HG03469 (cell line): ENCODE data around the gene SLC2A6.

Source experiments
- ATAC-seq: cut with Tn5 transposase; IDR thresholded peaks from one replicate; pipeline ENCODE4 v1.9.1; 2021; ENCODE audit warnings: mild to moderate bottlenecking, moderate library complexity, moderate number of reproducible peaks; ENCODE audit not compliant: unreplicated experiment

The SLC2A6 gene

DNA sequence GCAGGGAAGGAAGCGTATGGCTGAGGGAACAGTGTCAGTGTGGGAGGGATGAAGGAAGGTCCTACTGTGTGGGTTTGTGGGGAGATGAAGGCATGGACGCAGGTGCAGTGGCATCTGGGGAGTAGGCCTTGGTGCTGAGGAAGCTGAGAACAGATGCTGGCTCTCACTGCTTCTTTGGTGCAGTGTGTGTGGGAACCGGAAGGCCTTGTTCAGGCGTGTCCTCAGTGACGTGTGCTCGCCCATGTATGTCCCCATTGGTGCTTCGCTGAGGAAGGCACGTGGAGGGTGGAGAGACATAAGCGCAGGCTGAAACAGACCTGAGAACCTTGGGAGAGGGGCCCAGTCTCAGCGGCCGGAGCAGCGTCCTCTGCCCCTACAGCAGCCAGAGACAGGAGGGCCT lies 38.0 kb downstream of the SLC2A6 start:
- no peak for ATAC-seq

DNA sequence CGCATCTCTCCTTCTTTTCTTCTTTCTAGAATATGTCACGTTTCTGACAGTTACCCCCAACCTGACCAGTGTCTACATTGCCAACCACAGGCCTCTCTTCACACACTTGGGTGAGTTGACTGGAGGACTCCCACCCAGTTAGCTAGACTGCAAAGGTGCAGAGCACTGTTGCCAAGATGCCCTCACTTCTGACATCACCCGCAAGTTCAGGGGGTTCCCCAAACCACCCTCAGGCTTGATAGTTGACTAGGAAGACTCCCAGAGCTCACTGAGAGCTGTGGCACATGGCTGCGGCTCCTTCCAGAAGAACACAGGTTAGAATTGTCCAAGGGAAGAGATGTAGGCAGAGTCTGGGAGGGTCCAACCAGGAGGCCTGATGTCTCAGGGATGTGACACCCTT lies 39.6 kb downstream of the SLC2A6 start:
- ATAC-seq, result no peak

DNA sequence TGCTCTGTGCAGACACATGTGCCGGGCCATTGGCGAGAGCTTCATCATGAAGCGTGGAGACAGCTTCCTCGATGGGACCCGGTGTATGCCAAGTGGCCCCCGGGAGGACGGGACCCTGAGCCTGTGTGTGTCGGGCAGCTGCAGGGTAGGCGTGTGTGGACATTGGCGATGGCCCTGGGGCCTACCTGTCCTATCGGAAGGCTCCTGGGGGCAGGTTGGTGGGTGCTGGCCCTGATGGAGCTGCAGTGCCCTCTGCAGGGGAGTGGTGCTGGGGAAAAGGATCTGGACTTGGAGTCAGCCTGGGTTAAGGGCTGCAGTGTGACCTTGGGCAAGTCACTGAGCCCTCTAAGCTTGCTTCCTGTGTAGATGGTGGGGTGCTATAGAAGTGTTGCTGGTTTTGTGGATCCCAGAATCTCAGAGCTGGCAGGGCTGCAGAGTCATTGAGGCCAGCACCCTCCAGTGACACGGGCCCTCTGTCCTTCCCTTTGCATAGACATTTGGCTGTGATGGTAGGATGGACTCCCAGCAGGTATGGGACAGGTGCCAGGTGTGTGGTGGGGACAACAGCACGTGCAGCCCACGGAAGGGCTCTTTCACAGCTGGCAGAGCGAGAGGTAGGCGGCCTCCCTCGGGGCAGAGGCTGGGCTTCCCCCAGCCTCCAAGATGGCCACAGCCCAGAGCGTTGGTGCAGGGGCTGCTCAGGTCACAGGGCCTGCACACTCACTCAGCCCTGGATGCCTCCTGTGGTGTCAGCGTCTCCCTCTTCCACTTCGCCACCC lies 41.0 kb downstream of the SLC2A6 start:
- no peak for ATAC-seq

DNA sequence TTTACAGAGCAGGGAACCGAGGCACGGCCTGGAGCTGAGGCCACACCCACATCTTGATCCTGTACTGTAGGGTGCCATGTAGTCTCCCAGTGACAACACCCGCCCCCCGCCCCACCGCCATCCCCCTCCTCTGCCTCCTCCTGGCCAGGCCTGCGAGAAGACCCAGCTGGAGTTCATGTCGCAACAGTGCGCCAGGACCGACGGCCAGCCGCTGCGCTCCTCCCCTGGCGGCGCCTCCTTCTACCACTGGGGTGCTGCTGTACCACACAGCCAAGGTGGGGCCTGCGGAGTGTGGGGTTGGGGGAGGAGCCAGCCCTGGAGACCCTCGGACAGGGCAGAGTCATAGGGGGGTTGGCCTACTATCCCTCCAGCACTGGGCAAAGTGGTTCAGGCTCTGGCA lies 42.2 kb downstream of the SLC2A6 start:
- ATAC-seq, result no peak

DNA sequence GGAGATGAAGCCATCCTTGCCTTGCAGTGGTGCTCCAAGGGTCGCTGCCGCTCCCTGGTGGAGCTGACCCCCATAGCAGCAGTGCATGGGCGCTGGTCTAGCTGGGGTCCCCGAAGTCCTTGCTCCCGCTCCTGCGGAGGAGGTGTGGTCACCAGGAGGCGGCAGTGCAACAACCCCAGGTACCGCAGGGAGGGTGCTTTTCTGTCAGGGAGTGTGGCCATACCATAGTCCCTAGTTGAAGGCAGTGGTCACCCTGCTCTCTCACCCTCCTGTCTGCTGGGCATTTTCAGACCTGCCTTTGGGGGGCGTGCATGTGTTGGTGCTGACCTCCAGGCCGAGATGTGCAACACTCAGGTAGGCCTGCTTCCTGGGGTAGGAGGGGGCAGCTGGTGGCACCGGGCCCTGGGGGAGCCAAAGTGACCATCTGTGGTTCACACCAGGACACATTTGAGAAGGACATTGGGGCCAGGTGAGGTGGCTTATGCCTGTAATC lies 45.5 kb downstream of the SLC2A6 start:
- ATAC-seq, result no peak

DNA sequence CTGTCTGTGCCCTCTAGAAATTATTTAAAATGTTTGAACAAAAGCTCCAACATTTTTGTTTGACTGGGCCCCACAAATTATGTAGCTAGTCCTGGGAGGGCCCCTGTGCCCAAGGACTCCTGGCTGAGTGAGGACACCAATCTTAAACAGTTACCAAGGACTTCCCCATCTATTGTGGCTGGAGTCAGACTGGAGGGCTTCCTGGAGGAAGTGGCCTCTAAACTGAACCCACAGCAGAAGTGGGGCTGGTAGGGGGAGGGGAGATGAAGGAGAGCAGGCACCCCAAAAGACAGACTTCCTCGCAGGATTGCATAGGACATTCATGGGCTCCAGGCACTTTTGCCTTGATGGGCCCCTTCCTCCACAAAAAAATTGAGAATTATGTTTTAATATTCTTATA lies 48.7 kb downstream of the SLC2A6 start:
- ATAC-seq, result no peak

DNA sequence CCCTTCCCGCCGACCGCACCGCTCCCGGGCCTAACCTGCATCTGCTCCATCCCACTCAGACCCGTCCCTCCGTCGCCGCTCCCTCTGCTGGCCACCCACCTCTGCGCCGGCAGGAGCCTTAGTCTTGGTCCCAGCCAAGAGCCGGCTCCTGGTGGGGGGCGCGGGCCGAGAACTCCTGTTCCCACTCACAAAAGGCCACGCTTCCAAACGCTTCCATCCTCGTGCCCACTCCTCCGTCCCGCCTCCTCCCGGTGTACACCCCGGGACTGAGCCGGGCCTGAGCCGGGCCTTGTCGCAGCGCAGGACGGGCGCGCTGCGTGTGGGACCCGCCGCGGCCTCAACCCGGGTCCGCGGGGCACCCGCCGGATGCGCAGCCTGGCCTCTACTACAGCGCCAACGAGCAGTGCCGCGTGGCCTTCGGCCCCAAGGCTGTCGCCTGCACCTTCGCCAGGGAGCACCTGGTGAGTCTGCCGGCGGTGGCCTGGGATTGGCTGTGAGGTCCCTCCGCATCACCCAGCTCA lies 49.2 kb downstream of the SLC2A6 start:
- no peak for ATAC-seq

DNA sequence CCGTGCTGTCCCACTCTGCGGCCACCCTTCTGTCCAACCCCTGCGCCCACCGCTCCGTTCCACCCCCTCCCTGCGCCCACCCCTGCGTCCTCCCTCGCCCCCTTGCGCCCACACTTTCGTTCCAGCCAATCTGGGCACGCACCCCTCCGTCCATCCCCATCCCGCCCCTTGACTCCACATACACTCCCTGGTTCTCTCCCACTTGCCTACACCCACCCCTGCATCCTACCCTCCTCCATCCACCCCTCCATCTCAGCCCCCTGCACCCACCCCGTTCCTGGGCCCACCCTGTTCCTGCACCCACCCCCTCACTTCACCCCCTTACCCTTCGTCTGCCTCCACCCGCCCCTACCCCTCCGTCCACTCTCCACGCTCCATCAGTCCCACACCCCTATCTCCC lies 49.7 kb downstream of the SLC2A6 start:
- no peak for ATAC-seq

DNA sequence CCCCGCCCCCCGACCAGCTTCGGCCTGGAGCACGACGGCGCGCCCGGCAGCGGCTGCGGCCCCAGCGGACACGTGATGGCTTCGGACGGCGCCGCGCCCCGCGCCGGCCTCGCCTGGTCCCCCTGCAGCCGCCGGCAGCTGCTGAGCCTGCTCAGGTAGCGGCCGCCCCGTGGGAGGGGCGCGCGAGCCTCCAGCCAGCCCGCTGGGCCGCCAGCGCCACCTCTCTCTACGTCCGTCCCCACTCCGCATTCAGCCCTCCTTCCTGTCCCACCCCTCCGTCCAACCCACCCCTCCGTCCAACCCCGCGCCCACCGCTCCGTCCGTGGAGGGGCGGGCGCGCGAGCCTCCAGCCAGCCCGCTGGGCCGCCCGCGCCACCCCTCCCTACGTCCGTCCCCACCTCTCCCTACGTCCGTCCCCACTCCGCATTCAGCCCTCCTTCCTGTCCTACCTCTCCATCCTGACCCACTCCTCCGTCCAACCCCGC lies 50.2 kb downstream of the SLC2A6 start:
- ATAC-seq, result no peak

DNA sequence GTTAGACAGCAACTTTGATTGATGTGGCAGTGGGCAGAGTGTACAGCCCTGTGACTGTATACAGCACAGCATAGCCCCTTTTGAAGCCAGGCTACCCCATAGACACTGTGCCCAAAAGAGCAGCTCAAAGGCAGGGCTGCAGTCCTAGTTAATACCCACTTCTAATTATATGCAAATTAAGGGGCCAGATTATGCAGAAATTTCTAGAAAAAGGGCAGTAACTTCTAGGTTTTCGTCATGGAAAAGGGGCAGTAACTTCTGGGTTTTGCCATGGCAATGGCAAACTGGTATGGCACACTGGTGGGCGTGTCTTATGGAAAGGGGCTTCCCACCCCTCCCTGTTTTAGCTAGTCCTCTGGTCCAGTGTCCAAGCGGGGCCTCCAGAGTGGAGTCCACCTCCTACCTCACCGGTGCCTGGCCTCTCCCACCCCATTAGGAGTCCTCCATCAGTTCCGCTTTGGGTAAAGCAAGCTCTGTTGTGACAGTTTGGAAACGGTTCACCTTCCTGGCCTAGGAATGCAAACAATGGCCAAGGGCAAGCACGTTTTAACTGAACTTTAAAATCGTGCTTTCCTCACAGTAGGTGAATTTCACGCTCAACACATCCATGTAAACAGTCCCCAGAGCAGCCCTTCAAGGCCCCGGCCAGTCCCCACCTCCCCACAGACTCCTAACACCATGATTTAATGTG lies 51.1 kb downstream of the SLC2A6 start:
- ATAC-seq, result no peak

DNA sequence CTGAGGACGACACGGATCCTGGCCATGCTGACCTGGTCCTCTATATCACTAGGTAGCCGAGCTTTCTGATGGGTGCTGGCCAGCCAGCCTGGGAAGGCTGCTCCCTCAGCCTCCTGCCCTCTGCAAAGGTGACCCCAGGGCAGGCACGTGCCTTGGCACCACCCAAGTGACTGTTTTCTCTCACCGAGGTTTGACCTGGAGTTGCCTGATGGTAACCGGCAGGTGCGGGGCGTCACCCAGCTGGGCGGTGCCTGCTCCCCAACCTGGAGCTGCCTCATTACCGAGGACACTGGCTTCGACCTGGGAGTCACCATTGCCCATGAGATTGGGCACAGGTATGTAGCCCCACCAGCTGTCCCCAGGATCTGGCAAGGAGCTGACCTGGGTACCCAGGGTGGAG lies 52.9 kb downstream of the SLC2A6 start:
- no peak for ATAC-seq

DNA sequence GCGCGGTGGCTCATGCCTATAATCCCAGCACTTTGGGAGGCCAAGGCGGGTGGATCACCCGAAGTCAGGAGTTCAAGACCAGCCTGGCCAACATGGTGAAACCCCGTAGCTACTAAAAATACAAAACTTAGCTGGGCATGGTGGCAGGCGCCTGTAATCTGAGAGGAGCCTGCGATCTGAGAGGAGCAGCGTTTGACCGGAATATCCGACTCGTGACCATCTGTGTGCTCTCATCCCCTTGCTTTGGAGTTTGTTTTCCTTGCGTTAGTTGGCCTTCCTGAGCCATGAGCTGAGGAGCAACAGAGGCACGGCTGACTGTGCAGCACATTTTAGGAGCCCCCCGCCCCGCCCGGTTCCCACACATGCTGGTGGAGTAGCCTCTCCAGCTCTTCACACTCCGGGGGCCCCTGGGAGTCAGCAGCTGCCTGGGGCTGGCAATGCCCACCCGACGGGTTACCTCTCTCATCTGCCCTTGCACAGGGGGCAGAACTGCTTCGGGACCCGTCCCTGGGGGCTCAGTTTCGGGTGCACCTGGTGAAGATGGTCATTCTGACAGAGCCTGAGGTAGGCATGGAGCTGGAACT lies 53.8 kb downstream of the SLC2A6 start:
- no peak for ATAC-seq

DNA sequence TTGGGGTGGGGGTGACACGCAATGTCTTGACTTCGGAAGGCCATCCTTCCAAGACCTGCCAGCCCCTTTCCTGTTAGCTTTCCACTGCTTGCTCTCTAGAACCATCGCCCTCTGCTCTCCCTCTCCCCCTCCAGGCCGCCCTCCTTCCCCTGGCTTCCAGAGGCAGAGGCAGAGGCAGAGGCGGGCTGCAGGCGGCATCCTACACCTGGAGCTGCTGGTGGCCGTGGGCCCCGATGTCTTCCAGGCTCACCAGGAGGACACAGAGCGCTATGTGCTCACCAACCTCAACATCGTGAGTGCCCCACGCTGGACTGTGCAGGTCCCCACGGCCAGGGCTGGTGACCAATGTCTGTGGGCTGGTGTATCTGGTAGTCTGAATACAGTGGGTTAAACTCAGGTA lies 54.7 kb downstream of the SLC2A6 start:
- no peak for ATAC-seq

DNA sequence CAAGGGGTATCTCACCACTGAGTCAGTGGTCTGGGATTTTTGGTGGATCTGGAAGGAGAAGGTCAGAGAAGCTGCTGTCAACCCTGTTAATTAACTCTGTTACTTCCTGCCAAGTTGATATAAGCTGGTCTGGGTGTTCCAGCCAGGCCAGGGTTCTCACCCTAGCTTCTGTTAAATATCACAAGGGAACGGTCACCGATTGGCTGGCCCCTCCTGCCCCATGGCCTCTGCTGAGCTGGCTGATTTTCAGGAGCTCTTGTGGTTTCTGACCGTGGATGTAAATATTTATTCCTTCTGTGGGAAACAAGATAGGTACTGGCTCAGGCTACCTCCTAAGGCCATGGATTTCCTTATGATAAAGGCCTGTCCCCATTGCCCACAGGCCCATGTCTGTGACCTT lies 55.7 kb downstream of the SLC2A6 start:
- no peak for ATAC-seq

DNA sequence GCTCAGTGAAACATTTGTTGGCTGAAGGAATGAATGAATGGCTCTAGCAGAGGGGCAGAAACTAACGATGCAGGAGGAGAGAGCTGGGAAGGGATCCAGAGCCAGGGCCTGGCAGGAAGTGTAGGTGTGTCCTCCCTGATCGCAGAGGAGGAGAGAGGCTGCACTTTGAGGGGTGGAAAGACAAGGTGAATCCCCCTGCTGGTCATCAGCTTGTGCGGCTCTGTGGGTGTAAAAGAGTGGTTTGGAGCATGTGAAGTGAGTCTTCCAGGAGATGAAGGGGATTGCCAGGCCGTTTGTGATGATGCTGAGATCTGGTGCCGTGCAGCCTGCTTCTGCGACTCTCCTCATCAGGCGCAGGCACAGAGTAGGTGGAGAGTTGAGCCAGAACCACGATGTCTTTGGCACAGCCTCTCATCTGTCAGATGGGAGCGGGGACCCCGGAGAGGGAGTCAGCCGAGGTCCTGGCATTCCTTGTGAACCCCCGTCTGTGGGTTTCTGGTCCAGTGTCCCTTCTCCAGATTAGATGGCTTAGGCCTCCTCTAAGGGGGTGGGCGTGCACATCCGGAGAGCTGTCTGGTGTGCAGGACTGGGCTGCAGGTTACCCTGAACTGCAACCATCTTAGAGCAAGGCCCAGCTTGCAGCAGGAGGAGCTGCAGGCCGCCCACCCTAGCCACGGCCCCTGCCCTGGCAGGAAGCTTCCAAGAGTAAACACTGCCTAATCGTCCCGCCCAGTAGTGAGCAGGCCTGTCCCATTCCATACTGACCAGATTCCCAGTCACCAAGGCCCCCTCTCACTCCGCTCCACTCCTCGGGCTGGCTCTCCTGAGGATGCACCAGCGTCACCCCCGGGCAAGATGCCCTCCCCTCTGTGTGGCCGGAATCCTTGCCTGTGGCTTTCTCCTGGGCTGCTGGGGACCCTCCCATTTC lies 57.0 kb downstream of the SLC2A6 start, which contains the start of gene ADAMTS13:
ADAMTS13 (plus strand) TSS at position 753 of the 928 bp plus-strand sequence; CDS start at position 830, 77 bp downstream.
- ATAC-seq, result peak; percentile 29
